ENCODE results near the gene IGSF9. TPM values are rescaled to one million over a fixed set of nuclear protein-coding genes. Genes with fewer than 3 reads are reported as not detected.

The IGSF9 gene
- total RNA-seq, 2 experiments from 2014 or later, result not detected

DNA sequence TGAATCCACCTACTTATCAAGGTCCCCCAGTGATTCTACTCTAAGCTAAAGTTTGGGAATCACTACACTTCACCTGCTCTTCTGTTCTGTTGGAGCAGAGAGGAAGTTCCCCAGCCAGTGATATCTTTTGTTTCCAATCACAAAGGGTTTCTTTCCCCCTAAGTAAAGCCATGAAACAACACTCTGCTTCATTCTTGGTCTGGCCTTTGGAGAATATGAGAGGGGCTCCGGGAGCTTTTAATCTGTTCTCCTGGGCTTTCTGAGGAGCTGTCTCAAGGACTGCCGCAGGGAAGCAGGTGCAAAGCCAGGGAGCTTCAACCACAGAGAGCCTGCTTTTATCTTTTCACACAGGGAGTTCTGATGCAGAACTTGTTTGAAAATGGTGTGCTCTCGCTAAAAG, 18.7 kb upstream of the IGSF9 start:
- no peaks in the 10 kb centered on the region for H3K4me1 Mint-ChIP-seq (ENCODE audit: low read depth)
- TF ChIP-seq, protein P1, sequence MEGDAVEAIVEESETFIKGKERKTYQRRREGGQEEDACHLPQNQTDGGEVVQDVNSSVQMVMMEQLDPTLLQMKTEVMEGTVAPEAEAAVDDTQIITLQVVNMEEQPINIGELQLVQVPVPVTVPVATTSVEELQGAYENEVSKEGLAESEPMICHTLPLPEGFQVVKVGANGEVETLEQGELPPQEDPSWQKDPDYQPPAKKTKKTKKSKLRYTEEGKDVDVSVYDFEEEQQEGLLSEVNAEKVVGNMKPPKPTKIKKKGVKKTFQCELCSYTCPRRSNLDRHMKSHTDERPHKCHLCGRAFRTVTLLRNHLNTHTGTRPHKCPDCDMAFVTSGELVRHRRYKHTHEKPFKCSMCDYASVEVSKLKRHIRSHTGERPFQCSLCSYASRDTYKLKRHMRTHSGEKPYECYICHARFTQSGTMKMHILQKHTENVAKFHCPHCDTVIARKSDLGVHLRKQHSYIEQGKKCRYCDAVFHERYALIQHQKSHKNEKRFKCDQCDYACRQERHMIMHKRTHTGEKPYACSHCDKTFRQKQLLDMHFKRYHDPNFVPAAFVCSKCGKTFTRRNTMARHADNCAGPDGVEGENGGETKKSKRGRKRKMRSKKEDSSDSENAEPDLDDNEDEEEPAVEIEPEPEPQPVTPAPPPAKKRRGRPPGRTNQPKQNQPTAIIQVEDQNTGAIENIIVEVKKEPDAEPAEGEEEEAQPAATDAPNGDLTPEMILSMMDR (IDR thresholded peaks at IDR 0.05), result no peak

GRCh38 chr1:159962176-159962575, 16.8 kb upstream of the IGSF9 start:
- Mint-ChIP-seq H3K4me1 (ENCODE audit: low read depth) (no peaks in the 10 kb centered on the region), H3K36me3 (ENCODE audit: low read depth) (no peaks in the 10 kb centered on the region), H3K27ac (no peak overlapping the region), H3K27me3 (peaks cover 15% of the 10 kb centered on the region), H3K9me3 (no peaks in the 10 kb centered on the region), H3K4me3 (no peak overlapping the region)
- POLR2A ChIA-PET, result no interaction called here
- TF ChIP-seq, protein P1 (IDR thresholded peaks at IDR 0.05), result no peak
- no peaks in the 10 kb centered on the region for H3K36me3 ChIP-seq (ENCODE audit: insufficient read depth, low read length)
- intact Hi-C loops (cut with DNase I, micrococcal nuclease), result no loop called here
- H3K4me3 ChIP-seq (ENCODE audit: low read length), result no peak overlapping the region
- ATAC-seq (ENCODE audit: poor library complexity), result no peak
- no peak overlapping the region for H3K27ac ChIP-seq (ENCODE audit: low read depth in 1 of 2, low read length in 2 of 2)
- H3K9me3 ChIP-seq (ENCODE audit: control insufficient read depth in 1 of 2, insufficient read depth in 1 of 2, low read length in 2 of 2), result no peaks in the 10 kb centered on the region
- CTCF ChIA-PET, result no interaction called here
- no peak for DNase-seq
- H3K27me3 ChIP-seq (ENCODE audit: control insufficient read depth in 1 of 2, insufficient read depth in 2 of 2, low read length in 2 of 2), result peaks cover 0 to 4% of the 10 kb centered on the region in 2 experiments
- H3K4me1 ChIP-seq (ENCODE audit: insufficient read depth, low read length), result no peaks in the 10 kb centered on the region

More for the DNA sequence above, 18.7 kb upstream of the IGSF9 start:
- Mint-ChIP-seq H3K27ac (no peak overlapping the region), H3K9me3 (no peaks in the 10 kb centered on the region), H3K4me3 (no peak overlapping the region), H3K36me3 (ENCODE audit: low read depth) (no peaks in the 10 kb centered on the region), H3K27me3 (peaks cover 30% of the 10 kb centered on the region)
- Histone ChIP-seq H3K27me3 (ENCODE audit: control insufficient read depth in 1 of 2, insufficient read depth in 2 of 2, low read length in 2 of 2) (peaks cover 0 to 8% of the 10 kb centered on the region in 2 experiments), H3K27ac (ENCODE audit: low read depth in 1 of 2, low read length in 2 of 2) (no peak overlapping the region), H3K9me3 (ENCODE audit: control insufficient read depth in 1 of 2, insufficient read depth in 1 of 2, low read length in 2 of 2) (no peaks in the 10 kb centered on the region), H3K4me3 (ENCODE audit: low read length) (no peak overlapping the region), H3K36me3 (ENCODE audit: insufficient read depth, low read length) (no peaks in the 10 kb centered on the region), H3K4me1 (ENCODE audit: insufficient read depth, low read length) (no peaks in the 10 kb centered on the region)
- DNase-seq (no peak), ATAC-seq (ENCODE audit: poor library complexity) (no peak)
- intact Hi-C loops (cut with DNase I, micrococcal nuclease), result no loop called here
- ChIA-PET POLR2A (interaction anchor here (1.0 kb wide), 1 partner anchor 8 kb away, joined by 3 read pairs; no protein-coding TSS in a partner anchor), CTCF (no interaction called here)

DNA sequence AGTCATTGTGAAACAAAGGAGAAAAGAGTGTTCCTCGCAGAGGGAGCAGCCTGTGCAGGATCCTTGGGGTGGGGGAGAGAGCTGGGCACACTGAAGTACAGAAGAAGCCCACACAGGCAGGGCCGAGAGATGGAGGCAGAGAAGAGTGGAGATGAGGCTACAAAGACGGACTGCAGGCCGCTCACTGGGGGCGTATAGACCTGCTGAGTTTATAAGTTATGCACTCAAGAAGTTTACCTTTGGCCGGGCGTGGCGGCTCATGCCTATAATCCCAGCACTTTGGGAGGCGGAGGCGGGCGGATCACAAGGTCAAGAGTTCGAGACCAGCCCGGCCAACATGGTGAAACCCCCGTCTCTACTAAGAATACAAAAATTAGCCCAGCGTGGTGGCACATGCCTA, 16.2 kb upstream of the IGSF9 start:
- Mint-ChIP-seq H3K9me3 (no peaks in the 10 kb centered on the region), H3K4me3 (no peak overlapping the region), H3K27me3 (peaks cover 15% of the 10 kb centered on the region), H3K36me3 (ENCODE audit: low read depth) (no peaks in the 10 kb centered on the region), H3K27ac (no peak overlapping the region), H3K4me1 (ENCODE audit: low read depth) (no peaks in the 10 kb centered on the region)
- intact Hi-C loops (cut with DNase I, micrococcal nuclease), result no loop called here
- no peak for ATAC-seq (ENCODE audit: poor library complexity)
- no peaks in the 10 kb centered on the region for H3K9me3 ChIP-seq (ENCODE audit: control insufficient read depth in 1 of 2, insufficient read depth in 1 of 2, low read length in 2 of 2)
- POLR2A ChIA-PET, result no interaction called here
- no peaks in the 10 kb centered on the region for H3K4me1 ChIP-seq (ENCODE audit: insufficient read depth, low read length)
- H3K4me3 ChIP-seq (ENCODE audit: low read length), result no peak overlapping the region
- TF ChIP-seq, protein P1 (IDR thresholded peaks at IDR 0.05), result no peak
- DNase-seq, result no peak
- H3K27ac ChIP-seq (ENCODE audit: low read depth in 1 of 2, low read length in 2 of 2), result no peak overlapping the region
- peaks cover 0 to 4% of the 10 kb centered on the region in 2 experiments for H3K27me3 ChIP-seq (ENCODE audit: control insufficient read depth in 1 of 2, insufficient read depth in 2 of 2, low read length in 2 of 2)
- CTCF ChIA-PET, result no interaction called here
- H3K36me3 ChIP-seq (ENCODE audit: insufficient read depth, low read length), result no peaks in the 10 kb centered on the region
